Activated T-cell treated with anti-CD3 and anti-CD28 coated beads for 4 hours (primary cell): ENCODE measurements around the gene WNK2.

Source experiments
- DNase-seq: peaks from one replicate; pipeline ENCODE4 v3.0.0-alpha.2; 2020

Gene WNK2

GRCh38 chr9:93256878-93257807 is 73.2 kb downstream of the WNK2 start:
- no peak for DNase-seq

DNA sequence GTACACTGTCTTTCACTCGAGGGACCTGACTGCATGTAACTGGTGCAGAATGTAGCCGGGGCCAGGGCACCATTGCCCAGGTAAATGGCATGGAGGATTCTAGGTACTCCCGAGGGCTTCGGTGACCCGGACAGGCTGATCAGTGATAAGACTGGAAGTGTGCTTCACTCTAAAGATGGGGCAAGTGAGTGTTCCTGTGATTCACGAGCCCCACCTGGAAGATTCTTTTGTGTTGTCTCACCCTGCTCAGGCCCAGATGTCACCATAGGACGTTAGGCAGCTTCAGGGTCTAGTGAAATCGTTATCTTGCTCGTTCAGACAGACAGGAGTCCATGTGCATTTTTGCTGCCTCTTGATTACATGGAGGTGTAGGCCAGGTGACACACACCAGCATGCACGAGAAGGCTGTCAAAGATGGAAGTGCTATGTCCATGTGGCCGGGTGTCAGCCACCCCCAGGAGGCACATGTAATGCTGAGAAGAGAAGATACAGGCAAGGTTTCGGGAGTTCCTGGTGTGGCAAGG is 73.9 kb downstream of the WNK2 start:
- no peak for DNase-seq

DNA sequence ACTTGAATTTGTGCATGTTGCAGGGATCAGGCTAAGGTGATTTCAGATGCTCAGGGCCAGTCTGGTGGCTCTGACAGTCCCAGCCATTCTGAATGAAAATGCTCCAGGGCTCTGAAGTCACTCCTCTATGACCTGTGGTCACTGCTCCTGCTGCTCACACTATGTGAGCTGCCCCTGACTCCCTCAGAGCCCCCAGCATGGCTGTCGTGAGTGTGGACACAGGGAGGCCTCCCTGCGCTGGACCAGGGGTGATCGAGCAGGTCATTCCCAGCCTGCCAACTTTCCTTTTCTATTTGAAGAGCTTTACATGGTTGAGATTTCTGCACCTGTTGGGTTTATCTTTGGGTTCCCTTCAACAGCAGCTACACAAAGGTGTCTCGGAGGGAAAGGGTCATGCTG is 74.5 kb downstream of the WNK2 start:
- DNase-seq = no peak

DNA sequence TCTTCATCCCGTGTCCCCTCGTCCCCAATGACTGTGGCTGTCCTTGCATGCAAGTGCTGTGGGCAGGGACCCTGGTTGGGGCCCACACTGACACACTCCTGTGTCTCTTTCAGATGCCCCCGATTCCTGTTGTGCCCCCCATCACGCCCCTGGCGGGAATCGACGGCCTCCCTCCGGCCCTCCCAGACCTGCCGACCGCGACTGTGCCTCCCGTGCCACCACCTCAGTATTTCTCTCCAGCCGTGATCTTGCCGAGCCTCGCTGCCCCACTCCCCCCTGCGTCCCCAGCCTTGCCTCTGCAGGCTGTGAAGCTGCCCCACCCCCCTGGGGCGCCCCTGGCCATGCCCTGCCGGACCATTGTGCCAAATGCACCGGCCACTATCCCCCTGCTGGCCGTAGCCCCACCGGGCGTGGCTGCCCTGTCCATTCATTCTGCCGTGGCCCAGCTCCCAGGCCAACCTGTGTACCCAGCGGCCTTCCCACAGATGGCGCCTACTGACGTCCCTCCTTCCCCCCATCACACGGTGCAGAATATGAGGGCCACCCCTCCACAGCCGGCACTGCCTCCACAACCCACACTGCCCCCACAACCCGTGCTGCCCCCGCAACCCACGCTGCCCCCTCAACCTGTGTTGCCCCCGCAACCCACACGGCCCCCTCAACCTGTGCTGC is 75.0 kb downstream of the WNK2 start:
- DNase-seq = no peak

GRCh38 chr9:93259490-93260262 is 75.7 kb downstream of the WNK2 start:
- no peak for DNase-seq

DNA sequence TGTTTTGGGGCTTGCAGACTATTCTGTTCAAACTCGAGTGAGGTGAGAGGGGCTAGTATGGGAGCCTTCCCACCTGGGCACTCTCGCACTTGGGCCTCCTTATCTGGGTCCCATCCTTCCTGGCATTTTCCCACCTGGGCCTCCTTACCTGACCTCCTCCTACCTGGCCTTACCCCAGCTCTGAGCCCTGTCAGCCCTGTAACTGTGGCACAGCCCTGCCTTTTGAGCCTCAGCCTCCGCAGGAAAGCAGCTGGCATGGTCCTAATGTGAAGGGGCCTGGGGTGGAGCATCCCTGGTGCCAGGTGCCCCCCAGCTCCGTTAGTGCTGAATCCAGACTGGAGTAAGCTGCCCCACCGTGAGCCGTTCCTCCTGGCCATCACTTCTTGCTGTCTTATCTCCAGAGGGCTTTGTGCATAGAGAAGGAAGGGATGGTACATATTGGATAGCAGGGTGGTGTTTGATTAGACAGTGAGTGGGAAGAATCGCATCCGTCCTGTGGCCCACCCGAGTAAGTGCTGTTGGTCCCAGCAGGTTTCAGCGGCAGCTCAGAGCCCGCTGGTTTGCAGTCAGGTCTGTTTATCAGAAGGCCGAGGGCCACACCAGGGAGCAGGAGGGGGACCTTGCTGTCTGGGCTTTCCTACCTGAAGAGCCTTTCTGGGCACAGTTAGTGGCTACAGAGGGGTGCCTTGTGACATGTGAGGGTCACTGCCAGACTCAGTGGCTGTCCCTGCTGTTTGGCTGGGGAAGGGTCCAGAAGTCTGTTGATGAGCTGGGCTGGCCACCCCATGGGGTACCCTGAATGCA is 76.5 kb downstream of the WNK2 start:
- DNase-seq = no peak

- no peak for DNase-seq
Observed at GRCh38 chr9:93261281-93261680, 77.3 kb downstream of the WNK2 start.

DNA sequence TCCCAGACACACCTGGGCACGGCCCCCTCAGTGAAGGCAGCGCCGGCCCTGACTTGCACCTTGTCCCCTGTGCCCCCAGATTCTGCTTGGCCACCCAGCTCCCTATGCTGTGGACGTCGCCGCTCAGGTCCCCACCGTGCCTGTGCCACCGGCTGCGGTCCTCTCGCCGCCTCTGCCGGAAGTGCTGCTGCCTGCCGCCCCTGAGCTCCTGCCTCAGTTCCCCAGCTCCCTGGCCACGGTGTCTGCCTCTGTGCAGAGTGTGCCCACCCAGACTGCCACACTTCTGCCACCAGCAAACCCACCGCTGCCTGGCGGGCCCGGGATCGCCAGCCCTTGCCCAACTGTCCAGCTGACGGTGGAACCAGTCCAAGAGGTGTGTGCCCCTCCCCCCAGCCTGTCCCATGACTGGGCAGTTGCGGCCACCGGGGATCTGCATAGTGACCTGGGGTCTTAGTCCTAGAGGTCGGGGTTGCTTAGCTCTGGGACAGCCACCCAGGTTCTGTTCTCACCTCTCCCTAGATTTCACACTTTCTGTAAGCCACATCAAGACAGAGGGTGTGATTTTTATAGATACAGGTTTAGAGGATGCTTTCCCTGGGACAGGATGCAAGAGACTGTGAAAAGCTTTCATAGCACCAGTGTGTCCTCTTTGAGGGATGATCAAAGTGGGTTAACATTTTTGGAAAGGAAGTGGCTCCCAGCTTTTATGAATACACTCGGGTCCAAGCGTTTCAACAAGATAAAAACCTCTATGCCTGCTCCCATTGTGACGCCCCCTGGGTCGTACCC is 78.0 kb downstream of the WNK2 start:
- DNase-seq = no peak

GRCh38 chr9:93262537-93263310 is 78.8 kb downstream of the WNK2 start:
- DNase-seq = no peak

DNA sequence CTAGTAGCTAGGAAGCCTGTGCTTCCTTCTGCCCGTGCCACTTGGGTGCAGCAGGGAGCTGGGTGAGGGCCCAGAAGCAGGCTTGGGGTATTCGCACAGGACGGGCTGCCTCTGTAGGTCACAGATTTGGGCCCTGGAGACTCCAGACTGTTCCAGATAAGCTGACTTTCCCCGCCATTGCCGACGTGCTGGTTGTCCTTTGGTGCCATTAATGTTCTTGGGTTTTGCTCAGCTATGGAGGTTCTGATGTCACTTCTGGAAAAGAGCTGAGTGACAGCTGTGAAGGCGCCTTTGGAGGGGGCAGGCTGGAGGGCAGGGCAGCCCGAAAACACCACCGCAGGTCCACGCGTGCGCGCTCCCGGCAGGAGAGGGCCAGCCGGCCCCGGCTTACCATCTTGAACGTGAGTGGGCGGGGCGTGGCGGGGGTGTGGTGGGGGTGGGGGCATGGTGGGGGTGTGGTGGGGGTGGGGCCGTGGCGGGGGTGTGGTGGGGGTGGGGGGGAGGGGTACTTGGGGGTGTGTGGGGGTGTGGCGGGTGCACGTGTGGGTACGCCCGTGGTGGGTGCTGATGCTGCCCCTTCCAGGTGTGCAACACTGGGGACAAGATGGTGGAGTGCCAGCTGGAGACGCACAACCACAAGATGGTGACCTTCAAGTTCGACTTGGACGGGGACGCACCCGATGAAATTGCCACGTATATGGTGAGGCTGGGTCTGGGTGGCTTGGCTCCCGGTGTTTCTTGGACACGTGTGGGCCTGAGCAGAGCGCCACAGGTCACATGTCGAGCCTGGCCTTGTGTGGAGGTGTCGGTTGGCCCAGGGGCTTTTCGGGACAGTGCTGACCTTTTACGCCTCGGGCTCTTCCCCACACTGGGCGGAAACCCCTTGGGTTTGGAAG is 79.6 kb downstream of the WNK2 start:
- no peak for DNase-seq

GRCh38 chr9:93264338-93265125 is 80.6 kb downstream of the WNK2 start:
- no peak for DNase-seq

DNA sequence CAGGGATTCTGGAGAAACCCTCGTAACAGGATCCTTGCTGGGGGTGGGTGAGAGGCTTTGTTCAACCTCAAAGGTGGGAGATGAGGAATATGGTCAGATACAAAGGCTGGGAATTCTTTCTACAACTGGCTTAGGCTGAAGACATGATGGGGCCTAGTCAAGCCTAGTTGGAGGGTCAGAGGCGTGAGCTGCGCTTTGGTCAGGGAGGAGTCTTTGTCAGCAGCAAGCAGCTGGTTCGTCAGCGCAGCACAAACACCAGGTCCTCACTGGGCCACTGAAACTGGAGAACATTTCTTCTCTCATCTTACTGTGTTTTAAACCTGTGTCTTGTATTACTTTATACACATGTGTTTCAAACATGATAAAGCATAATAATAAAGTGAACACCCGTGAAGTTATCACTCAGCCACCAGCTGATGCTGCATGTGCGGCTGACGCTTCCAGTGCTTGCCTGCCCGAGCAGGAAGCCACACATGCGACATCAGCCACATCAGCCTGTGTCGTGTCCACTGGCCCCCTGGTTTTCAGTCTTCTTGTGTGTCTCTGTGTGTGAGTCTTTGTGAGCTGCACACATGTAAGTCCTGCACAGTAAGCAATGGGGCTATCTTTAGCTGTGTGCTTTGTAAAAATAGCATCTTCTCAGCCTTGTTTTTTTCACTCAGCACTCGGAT is 81.5 kb downstream of the WNK2 start:
- DNase-seq = no peak

DNA sequence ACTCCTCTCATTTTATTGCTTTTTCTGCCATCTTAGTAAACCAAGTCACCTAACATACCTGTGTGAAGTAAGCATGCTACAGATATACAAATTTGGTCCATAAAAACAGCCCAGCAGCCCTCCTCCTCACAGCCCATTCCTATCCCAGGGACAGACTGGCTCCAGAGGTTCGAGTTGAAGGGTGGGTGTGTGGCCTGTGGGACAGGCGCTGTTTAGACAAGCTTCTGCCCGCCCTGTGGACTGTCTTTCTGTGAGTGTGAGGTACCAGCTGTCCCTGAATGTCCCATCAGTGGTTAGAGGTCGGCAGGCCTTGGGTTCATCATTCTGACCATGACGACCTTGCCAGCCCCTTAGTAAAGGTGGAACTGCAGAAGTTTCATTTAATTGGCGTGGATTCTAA is 82.0 kb downstream of the WNK2 start:
- DNase-seq = no peak

DNA sequence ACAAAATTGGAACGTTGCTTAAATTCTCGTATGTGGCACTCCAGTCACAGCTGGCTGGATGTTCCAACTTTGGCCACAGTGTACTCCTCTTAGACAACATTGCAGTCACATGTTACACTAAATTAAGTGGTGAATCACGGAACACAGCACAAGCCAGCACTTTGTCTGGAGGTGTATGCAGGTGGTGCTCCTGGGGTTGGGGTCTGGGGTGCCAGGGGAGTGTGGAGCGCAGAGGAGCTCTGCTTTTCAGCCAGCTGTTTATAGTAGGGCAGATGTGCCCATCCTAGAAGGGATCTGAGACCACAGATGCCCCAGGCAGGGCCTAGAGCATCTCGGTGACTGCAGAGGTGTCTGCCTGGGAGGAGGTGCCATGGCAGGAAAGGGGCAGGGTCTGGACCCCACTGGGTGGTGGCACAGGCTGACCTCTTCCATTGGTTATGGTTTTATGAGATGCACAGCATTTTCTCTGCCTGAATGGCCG is 82.6 kb downstream of the WNK2 start:
- DNase-seq = no peak

- no peak for DNase-seq
Observed at GRCh38 chr9:93267091-93267541, 83.2 kb downstream of the WNK2 start.

DNA sequence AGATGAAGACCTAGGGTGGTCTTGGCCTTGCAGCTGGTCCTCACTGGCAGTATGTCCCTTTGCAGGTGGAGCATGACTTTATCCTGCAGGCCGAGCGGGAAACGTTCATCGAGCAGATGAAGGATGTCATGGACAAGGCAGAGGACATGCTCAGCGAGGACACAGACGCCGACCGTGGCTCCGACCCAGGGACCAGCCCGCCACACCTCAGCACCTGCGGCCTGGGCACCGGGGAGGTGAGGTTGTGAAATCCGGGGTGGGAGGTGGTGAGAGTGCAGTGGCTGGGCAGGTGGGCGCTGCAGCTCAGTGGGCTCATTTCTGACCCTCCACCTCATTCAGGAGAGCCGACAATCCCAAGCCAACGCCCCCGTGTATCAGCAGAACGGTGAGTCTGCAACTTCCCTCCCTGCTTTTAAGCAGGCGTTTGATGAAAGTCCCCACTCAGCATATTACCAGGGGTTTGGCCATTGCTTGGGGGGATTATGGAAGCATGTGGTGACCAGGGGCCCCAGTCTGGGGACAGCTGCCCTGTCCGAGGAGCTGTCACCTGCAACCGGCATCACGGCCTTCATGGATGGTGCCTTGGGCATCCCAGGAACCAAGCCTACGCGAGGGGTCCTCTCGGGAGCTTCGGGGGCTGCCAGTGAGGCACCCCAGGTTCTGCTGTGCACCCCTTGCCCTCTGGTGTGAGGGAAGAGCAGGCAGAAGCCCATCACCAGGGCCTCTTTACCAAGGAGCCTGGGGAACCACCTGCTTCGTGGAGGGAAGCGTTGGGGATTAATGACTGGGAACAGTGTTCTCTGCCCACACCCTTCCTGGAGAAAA is 84.0 kb downstream of the WNK2 start:
- no peak for DNase-seq
